HCT116 (cell line): ENCODE measurements around the gene PISD. TPM values are rescaled to one million over a fixed set of nuclear protein-coding genes. Genes with fewer than 3 reads are reported as not detected.
"Not testable (repeated sequence)": the region's sequence is repeated elsewhere in the genome, so short reads cannot be mapped to it uniquely, and the experiment has no call there.

ENCODE experiments used
- ATAC-seq: fragments of 200-7000 bp; cut with Tn5 transposase; 2 replicates; pipeline ENCODE4 v1.9.1; 2020; ENCODE audit warnings: mild to moderate bottlenecking, moderate library complexity
- BruUV-seq: library from RNA; stranded (reverse); fragments of 400-500 nt; replicated peaks from 2 replicates; lab custom pipeline; 2021; lab: Mats Ljungman, UMichigan
- CTCF ChIA-PET: fragments of 300-600 bp; sonication (Branson Sonifier 250); formaldehyde crosslinking; loops from one replicate; lab custom pipeline; 2021; ENCODE audit warnings: antibody characterized with exemption; lab: Charles Lee
- POLR2A ChIA-PET: fragments of 300-600, 350-600 bp; sonication (Branson Sonifier 250); formaldehyde crosslinking; loops from one replicate; lab custom pipeline; 2021; ENCODE audit warnings: antibody characterized with exemption; lab: Charles Lee
- RAD21 ChIA-PET, 2 experiments: fragments of 300-600 bp; sonication (Branson Sonifier 250); formaldehyde crosslinking; loops; one replicate each; lab custom pipeline; 2023; ENCODE audit warnings: low total read pairs in 2 of 2; ENCODE audit not compliant: uncharacterized antibody in 2 of 2, unreplicated experiment in 2 of 2, low non-redundant PET in 1 of 2; lab: Charles Lee
- DNase-seq: peaks from one replicate; pipeline ENCODE4 v3.0.0-alpha.2; 2010; ENCODE audit warnings: low read depth, low spot score
- H2AFZ ChIP-seq: fragments of 200-600 bp; shearing (Covaris generic), sonication (generic); 2 replicates; pipeline ENCODE4 v1.6.1; 2017; ENCODE audit warnings: low read depth, mixed run types, mixed read lengths, antibody characterized with exemption, low read length; ENCODE audit not compliant: poor library complexity, severe bottlenecking
- H3K27ac ChIP-seq: 2 replicates; pipeline ENCODE4 v1.5.1; 2012; ENCODE audit warnings: low read depth, low read length
- H3K27me3 ChIP-seq: fragments of 200-600 bp; sonication (generic); 2 replicates; pipeline ENCODE4 v1.6.1; 2016; ENCODE audit warnings: mixed run types, low read length, mixed read lengths; ENCODE audit not compliant: insufficient read depth
- H3K36me3 ChIP-seq, 2 experiments: fragments of 200-500 bp in 1 of 2; fragments of 200-600 bp in 1 of 2; sonication (Bioruptor generic) in 1 of 2; sonication (generic) in 1 of 2; 2 replicates each; pipeline versions ENCODE4 v1.5.1 to v1.6.1; 2014 to 2016; ENCODE audit warnings: low read length in 2 of 2, inconsistent platforms in 1 of 2, mixed read lengths in 1 of 2, mixed run types in 1 of 2; ENCODE audit not compliant: insufficient read depth in 2 of 2, control insufficient read depth in 1 of 2
- H3K4me1 ChIP-seq, 2 experiments: fragments of 200-600 bp in 1 of 2; sonication (generic) in 1 of 2; 2 replicates each; pipeline versions ENCODE4 v1.5.1 to v1.6.1; 2012 to 2017; ENCODE audit warnings: low read length in 2 of 2, inconsistent platforms in 1 of 2, mild to moderate bottlenecking in 1 of 2, mixed read lengths in 1 of 2, mixed run types in 1 of 2, moderate library complexity in 1 of 2; ENCODE audit not compliant: insufficient read depth in 2 of 2, control insufficient read depth in 1 of 2
- H3K4me2 ChIP-seq: fragments of 200-600 bp; sonication (generic); 2 replicates; pipeline ENCODE4 v1.6.1; 2017; ENCODE audit warnings: mixed run types, low read length, mixed read lengths
- H3K4me3 ChIP-seq, 2 experiments: fragments of 200-600 bp in 1 of 2; sonication (generic) in 1 of 2; replicated peaks in 1 of 2; 2 replicates each; pipeline ENCODE4 v1.5.1; 2011 to 2016; ENCODE audit warnings: low read length in 2 of 2, control low read depth in 1 of 2, low read depth in 1 of 2, mild to moderate bottlenecking in 1 of 2, mixed read lengths in 1 of 2, mixed run types in 1 of 2
- H3K79me2 ChIP-seq: fragments of 200-600 bp; sonication (generic); 2 replicates; pipeline ENCODE4 v1.6.1; 2017; ENCODE audit warnings: mild to moderate bottlenecking, mixed run types, low read length, moderate library complexity, mixed read lengths; ENCODE audit not compliant: insufficient read depth
- H3K9ac ChIP-seq: fragments of 200-600 bp; sonication (generic); 2 replicates; pipeline ENCODE4 v1.6.1; 2016; ENCODE audit warnings: low read length, mixed read lengths
- H3K9me2 ChIP-seq: fragments of 200-600 bp; sonication (generic), shearing (Covaris generic); 2 replicates; pipeline ENCODE4 v1.6.1; 2017; ENCODE audit warnings: mixed run types, mild to moderate bottlenecking, moderate library complexity; ENCODE audit not compliant: insufficient read depth
- H3K9me3 ChIP-seq, 2 experiments: fragments of 200-500 bp in 1 of 2; fragments of 200-600 bp in 1 of 2; sonication (Bioruptor generic) in 1 of 2; sonication (generic) in 1 of 2; 2 replicates each; pipeline ENCODE4 v1.6.1; 2014 to 2017; ENCODE audit warnings: low read length in 2 of 2, mixed read lengths in 2 of 2, inconsistent platforms in 1 of 2, low read depth in 1 of 2, mild to moderate bottlenecking in 1 of 2, mixed run types in 1 of 2, moderate library complexity in 1 of 2; ENCODE audit not compliant: control insufficient read depth in 1 of 2, insufficient read depth in 1 of 2
- H4K20me1 ChIP-seq: fragments of 200-600 bp; sonication (generic), shearing (Covaris generic); 2 replicates; pipeline ENCODE4 v1.6.1; 2017; ENCODE audit warnings: mixed run types, mild to moderate bottlenecking, moderate library complexity; ENCODE audit not compliant: insufficient read depth
- ATF3 ChIP-seq: IDR thresholded peaks from 2 replicates; pipeline ENCODE4 v1.6.1; 2012
- CBX3 ChIP-seq: IDR thresholded peaks from 2 replicates; pipeline ENCODE4 v1.6.1; 2012; ENCODE audit warnings: low read depth
- EGR1 ChIP-seq: IDR thresholded peaks from 2 replicates; pipeline ENCODE4 v1.6.1; 2012; ENCODE audit warnings: low read depth
- EZH2 ChIP-seq: fragments of 200-600 bp; sonication (generic); IDR thresholded peaks from 2 replicates; pipeline ENCODE4 v1.6.1; 2017; ENCODE audit warnings: antibody characterized with exemption, mixed run types
- EZH2phosphoT487 ChIP-seq: fragments of 200-600 bp; IDR thresholded peaks from 2 replicates; pipeline ENCODE4 v1.6.1; 2018; ENCODE audit warnings: antibody characterized with exemption, borderline replicate concordance
- FOSL1 ChIP-seq: IDR thresholded peaks from 2 replicates; pipeline ENCODE4 v1.6.1; 2012; ENCODE audit warnings: low read depth
- MAX ChIP-seq: IDR thresholded peaks from 2 replicates; pipeline ENCODE4 v1.6.1; 2012
- RAD21 ChIP-seq: IDR thresholded peaks from 2 replicates; pipeline ENCODE4 v1.6.1; 2012; ENCODE audit warnings: low read depth, mild to moderate bottlenecking
- SIN3A ChIP-seq: IDR thresholded peaks from 2 replicates; pipeline ENCODE4 v1.6.1; 2012; ENCODE audit warnings: low read depth
- SP1 ChIP-seq: IDR thresholded peaks from 2 replicates; pipeline ENCODE4 v1.6.1; 2012; ENCODE audit warnings: low read depth
- ZFX ChIP-seq: fragments of 450-650 bp; IDR thresholded peaks from 2 replicates; pipeline ENCODE4 v1.6.1; 2017
- intact Hi-C: fragments of 100-400 bp; cut with micrococcal nuclease; formaldehyde crosslinking; loops from 2 replicates; pipeline ENCODE4 v1.10.0; 2022
- total RNA-seq: library from RNA; stranded (reverse); gene quantifications from one replicate; pipeline ENCODE4 v1.2.1, GENCODE V29; 2021; ENCODE audit not compliant: unreplicated experiment
- TF ChIP-seq, protein P1 (sequence below): IDR thresholded peaks from 2 replicates; pipeline ENCODE4 v1.6.1; 2012; ENCODE audit warnings: low read depth

Gene PISD
- total RNA-seq, 1 experiment from 2014 or later: 47.1 TPM

- ChIA-PET CTCF (no interaction called here), RAD21 (no interaction called here), POLR2A (no interaction called here)
- Histone ChIP-seq H3K9ac (no peak overlapping the region), H3K4me3 (no peak overlapping the region), H4K20me1 (no peaks in the 10 kb centered on the region), H3K9me2 (no peaks in the 10 kb centered on the region), H3K27ac (no peak overlapping the region), H2AFZ (no peak overlapping the region), H3K27me3 (no peaks in the 10 kb centered on the region), H3K79me2 (no peaks in the 10 kb centered on the region), H3K4me1 (no peaks in the 10 kb centered on the region), H3K9me3 (no peaks in the 10 kb centered on the region), H3K36me3 (no peaks in the 10 kb centered on the region)
- intact Hi-C loops: no loop called here
- DNase-seq (no peak), ATAC-seq (no peak)
- BruUV-seq: no TSS peak
- TF ChIP-seq RAD21 (no peak), ATF3 (no peak), ZFX (no peak), EZH2phosphoT487 (no peak), CBX3 (no peak), MAX (no peak), EZH2 (no peak), EGR1 (no peak), SP1 (no peak), FOSL1 (no peak), SIN3A (no peak)
- TF ChIP-seq, protein P1, sequence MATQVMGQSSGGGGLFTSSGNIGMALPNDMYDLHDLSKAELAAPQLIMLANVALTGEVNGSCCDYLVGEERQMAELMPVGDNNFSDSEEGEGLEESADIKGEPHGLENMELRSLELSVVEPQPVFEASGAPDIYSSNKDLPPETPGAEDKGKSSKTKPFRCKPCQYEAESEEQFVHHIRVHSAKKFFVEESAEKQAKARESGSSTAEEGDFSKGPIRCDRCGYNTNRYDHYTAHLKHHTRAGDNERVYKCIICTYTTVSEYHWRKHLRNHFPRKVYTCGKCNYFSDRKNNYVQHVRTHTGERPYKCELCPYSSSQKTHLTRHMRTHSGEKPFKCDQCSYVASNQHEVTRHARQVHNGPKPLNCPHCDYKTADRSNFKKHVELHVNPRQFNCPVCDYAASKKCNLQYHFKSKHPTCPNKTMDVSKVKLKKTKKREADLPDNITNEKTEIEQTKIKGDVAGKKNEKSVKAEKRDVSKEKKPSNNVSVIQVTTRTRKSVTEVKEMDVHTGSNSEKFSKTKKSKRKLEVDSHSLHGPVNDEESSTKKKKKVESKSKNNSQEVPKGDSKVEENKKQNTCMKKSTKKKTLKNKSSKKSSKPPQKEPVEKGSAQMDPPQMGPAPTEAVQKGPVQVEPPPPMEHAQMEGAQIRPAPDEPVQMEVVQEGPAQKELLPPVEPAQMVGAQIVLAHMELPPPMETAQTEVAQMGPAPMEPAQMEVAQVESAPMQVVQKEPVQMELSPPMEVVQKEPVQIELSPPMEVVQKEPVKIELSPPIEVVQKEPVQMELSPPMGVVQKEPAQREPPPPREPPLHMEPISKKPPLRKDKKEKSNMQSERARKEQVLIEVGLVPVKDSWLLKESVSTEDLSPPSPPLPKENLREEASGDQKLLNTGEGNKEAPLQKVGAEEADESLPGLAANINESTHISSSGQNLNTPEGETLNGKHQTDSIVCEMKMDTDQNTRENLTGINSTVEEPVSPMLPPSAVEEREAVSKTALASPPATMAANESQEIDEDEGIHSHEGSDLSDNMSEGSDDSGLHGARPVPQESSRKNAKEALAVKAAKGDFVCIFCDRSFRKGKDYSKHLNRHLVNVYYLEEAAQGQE: no peak
- TF ChIP-seq, all 23 proteins: peak for 0
- H3K4me2 ChIP-seq: no peak overlapping the region
Measured at GRCh38 chr22:31595271-31595670, 66.7 kb downstream of the PISD start.

DNA sequence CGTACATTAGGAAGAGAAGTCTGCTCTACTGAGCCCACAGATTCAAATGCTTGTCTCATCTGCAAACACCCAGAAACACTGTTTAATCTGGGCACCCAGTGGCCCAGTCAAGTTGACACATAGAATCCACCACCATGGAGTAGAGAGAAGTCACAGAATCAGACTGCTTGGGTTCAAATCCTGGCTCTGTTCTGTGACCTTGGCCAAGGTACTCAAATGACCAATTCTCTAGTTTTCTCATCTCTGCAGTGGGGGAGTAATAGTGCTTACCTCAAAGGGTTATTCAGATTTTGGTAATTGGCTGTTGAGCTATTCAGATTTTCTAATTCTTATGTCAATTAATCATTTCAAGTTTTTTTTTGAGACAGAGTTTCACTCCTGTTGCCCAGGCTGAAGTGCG is 71.9 kb downstream of the PISD start:
- H3K4me1 ChIP-seq, H2AFZ ChIP-seq, intact Hi-C loops, BruUV-seq, CTCF ChIA-PET, H4K20me1 ChIP-seq, H3K79me2 ChIP-seq, ATAC-seq, H3K9ac ChIP-seq, H3K9me2 ChIP-seq, RAD21 ChIA-PET, H3K4me3 ChIP-seq, H3K27ac ChIP-seq, H3K27me3 ChIP-seq, DNase-seq, POLR2A ChIA-PET, H3K9me3 ChIP-seq, H3K4me2 ChIP-seq: not testable (repeated sequence)
- peaks cover 16 to 18% of the 10 kb centered on the region in 2 experiments for H3K36me3 ChIP-seq
